ENCODE measurements around the gene TEX44.

The TEX44 gene

DNA sequence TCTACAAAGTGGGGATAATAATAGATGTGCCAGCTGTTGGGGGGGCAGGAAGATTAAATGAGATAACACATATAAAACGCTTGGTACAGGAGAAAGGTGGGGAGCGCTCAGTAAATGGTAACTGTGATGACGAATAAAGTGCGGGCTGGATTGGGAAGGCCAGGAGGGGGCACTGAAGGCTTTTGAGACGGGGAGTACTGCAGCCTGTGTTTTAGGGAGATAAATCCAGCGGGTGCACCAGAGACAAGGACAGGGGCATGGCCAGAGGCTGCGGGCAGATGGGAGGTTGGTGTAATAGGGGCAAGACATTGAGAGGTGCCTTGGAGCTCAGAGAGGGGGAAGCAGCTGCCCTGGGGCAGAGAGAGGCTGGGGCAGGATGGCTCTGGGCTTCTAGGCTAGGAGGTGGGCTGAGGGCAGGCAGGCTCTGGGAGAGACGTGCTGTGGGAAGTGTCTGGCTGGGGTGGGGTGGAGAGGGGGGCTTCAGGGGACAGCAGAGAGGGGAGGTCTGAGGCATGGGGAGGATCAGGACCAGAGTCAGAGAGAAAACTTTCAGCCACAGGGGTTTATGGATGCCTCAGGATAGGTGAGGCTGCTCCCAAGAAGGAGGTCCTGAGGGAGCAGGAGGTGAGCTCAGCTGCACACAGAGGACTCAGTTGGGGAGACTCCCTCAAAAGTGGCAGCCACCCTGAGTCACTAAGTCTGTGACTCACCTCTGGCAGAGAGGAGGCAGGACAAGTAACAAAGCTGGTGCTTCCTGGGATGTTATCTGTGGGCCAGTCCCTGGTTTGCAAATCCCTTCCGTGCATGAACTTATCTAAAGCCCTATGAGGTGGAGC, 18.8 kb downstream of the TEX44 start:
- no peak overlapping the region for H3K9ac ChIP-seq (ENCODE audit: low read depth, low read length)
- peaks cover 35% of the 10 kb centered on the region for H3K4me1 ChIP-seq (ENCODE audit: control insufficient read depth, insufficient read depth, low read length)
- H3K9me3 ChIP-seq (ENCODE audit: control insufficient read depth, insufficient read depth, low read length): no peaks in the 10 kb centered on the region
- H3K4me3 ChIP-seq (ENCODE audit: low read depth, low read length): peak overlapping the region; percentile 25; the same call in 1 of the 2 replicates
- no peaks in the 10 kb centered on the region for H3K27me3 ChIP-seq (ENCODE audit: control insufficient read depth, insufficient read depth, low read length)
- H3K27ac ChIP-seq (ENCODE audit: low read depth, low read length): peak overlapping the region; percentile 86
- H3K36me3 ChIP-seq (ENCODE audit: control insufficient read depth, insufficient read depth, low read length): no peaks in the 10 kb centered on the region

DNA sequence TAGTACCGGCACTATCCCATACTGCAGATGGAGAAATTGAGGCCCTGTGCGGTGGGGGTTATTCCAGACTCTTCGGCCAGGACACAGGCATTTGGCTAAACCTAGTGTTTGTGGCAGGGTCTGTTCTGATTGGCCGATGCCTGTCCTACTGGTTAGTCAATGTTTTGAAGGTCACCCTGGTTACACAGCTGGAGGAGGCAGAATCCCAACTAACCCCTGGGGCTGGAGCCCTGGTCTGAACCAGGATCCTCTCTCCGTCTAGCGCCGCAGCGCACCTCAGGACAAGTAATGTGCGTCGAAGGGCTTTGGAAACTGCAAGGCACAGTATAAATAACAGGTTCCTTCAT, 19.4 kb downstream of the TEX44 start:
- H3K27ac ChIP-seq (ENCODE audit: low read depth, low read length): peak overlapping the region; percentile 86
- no peaks in the 10 kb centered on the region for H3K9me3 ChIP-seq (ENCODE audit: control insufficient read depth, insufficient read depth, low read length)
- no peaks in the 10 kb centered on the region for H3K36me3 ChIP-seq (ENCODE audit: control insufficient read depth, insufficient read depth, low read length)
- peaks cover 35% of the 10 kb centered on the region for H3K4me1 ChIP-seq (ENCODE audit: control insufficient read depth, insufficient read depth, low read length)
- H3K27me3 ChIP-seq (ENCODE audit: control insufficient read depth, insufficient read depth, low read length): no peaks in the 10 kb centered on the region
- H3K4me3 ChIP-seq (ENCODE audit: low read depth, low read length): peak overlapping the region; percentile 25; the same call in 1 of the 2 replicates
- peak overlapping the region; percentile 57 for H3K9ac ChIP-seq (ENCODE audit: low read depth, low read length)

GRCh38 chr2:231612456-231613330, 20.0 kb downstream of the TEX44 start:
- no peaks in the 10 kb centered on the region for H3K27me3 ChIP-seq (ENCODE audit: control insufficient read depth, insufficient read depth, low read length)
- peaks cover 37% of the 10 kb centered on the region for H3K4me1 ChIP-seq (ENCODE audit: control insufficient read depth, insufficient read depth, low read length)
- peak overlapping the region; percentile 25; the same call in 1 of the 2 replicates for H3K4me3 ChIP-seq (ENCODE audit: low read depth, low read length)
- H3K9me3 ChIP-seq (ENCODE audit: control insufficient read depth, insufficient read depth, low read length): no peaks in the 10 kb centered on the region
- no peaks in the 10 kb centered on the region for H3K36me3 ChIP-seq (ENCODE audit: control insufficient read depth, insufficient read depth, low read length)
- H3K27ac ChIP-seq (ENCODE audit: low read depth, low read length): peak overlapping the region; percentile 99
- peak overlapping the region; percentile 88 for H3K9ac ChIP-seq (ENCODE audit: low read depth, low read length)

- peak overlapping the region; percentile 99 for H3K27ac ChIP-seq (ENCODE audit: low read depth, low read length)
Observed at GRCh38 chr2:231613331-231613662, 20.6 kb downstream of the TEX44 start.

GRCh38 chr2:231613663-231614558, 21.2 kb downstream of the TEX44 start:
- H3K9ac ChIP-seq (ENCODE audit: low read depth, low read length): peak overlapping the region; percentile 91
- no peaks in the 10 kb centered on the region for H3K36me3 ChIP-seq (ENCODE audit: control insufficient read depth, insufficient read depth, low read length)

More at GRCh38 chr2:231613331-231613662, 20.6 kb downstream of the TEX44 start:
- H3K36me3 ChIP-seq (ENCODE audit: control insufficient read depth, insufficient read depth, low read length): no peaks in the 10 kb centered on the region
- no peaks in the 10 kb centered on the region for H3K9me3 ChIP-seq (ENCODE audit: control insufficient read depth, insufficient read depth, low read length)
- H3K27me3 ChIP-seq (ENCODE audit: control insufficient read depth, insufficient read depth, low read length): no peaks in the 10 kb centered on the region
- peak overlapping the region; percentile 88 for H3K9ac ChIP-seq (ENCODE audit: low read depth, low read length)
- peak overlapping the region; percentile 60 for H3K4me3 ChIP-seq (ENCODE audit: low read depth, low read length)
- H3K4me1 ChIP-seq (ENCODE audit: control insufficient read depth, insufficient read depth, low read length): peaks cover 39% of the 10 kb centered on the region

DNA sequence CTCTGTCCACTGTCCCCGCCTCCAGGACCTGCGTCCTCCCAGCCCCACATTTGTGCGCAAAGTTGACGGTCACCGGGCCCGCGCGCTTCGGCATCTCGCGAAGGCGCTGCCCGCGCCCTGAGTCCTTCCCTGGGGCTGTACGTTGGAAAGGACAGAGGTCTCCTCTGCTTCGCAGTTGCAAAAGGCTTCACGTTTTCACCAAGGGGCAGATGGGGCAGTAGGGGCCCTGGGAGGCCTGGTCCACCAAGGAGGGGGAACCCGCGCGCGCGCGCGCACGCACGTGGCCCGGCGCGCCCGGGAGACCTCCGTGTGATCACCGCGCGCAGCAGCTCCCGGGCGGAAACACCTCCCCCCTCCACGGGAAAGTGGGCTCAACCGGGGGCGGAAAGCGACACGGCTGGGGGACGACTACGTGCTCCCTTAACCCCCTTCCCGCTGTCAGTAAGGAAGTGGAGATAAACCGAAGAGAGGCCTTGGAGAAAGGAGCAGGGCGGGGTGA, 21.9 kb downstream of the TEX44 start:
- Histone ChIP-seq H3K4me1 (ENCODE audit: control insufficient read depth, insufficient read depth, low read length) (peaks cover 39% of the 10 kb centered on the region), H3K4me3 (ENCODE audit: low read depth, low read length) (peak overlapping the region; percentile 60), H3K27ac (ENCODE audit: low read depth, low read length) (peak overlapping the region; percentile 99), H3K36me3 (ENCODE audit: control insufficient read depth, insufficient read depth, low read length) (no peaks in the 10 kb centered on the region), H3K9ac (ENCODE audit: low read depth, low read length) (peak overlapping the region; percentile 91), H3K27me3 (ENCODE audit: control insufficient read depth, insufficient read depth, low read length) (no peaks in the 10 kb centered on the region), H3K9me3 (ENCODE audit: control insufficient read depth, insufficient read depth, low read length) (no peaks in the 10 kb centered on the region)

More at GRCh38 chr2:231613663-231614558, 21.2 kb downstream of the TEX44 start:
- H3K9me3 ChIP-seq (ENCODE audit: control insufficient read depth, insufficient read depth, low read length): no peaks in the 10 kb centered on the region
- H3K27ac ChIP-seq (ENCODE audit: low read depth, low read length): peak overlapping the region; percentile 99
- H3K27me3 ChIP-seq (ENCODE audit: control insufficient read depth, insufficient read depth, low read length): no peaks in the 10 kb centered on the region
- H3K4me1 ChIP-seq (ENCODE audit: control insufficient read depth, insufficient read depth, low read length): peaks cover 39% of the 10 kb centered on the region
- peak overlapping the region; percentile 60 for H3K4me3 ChIP-seq (ENCODE audit: low read depth, low read length)

DNA sequence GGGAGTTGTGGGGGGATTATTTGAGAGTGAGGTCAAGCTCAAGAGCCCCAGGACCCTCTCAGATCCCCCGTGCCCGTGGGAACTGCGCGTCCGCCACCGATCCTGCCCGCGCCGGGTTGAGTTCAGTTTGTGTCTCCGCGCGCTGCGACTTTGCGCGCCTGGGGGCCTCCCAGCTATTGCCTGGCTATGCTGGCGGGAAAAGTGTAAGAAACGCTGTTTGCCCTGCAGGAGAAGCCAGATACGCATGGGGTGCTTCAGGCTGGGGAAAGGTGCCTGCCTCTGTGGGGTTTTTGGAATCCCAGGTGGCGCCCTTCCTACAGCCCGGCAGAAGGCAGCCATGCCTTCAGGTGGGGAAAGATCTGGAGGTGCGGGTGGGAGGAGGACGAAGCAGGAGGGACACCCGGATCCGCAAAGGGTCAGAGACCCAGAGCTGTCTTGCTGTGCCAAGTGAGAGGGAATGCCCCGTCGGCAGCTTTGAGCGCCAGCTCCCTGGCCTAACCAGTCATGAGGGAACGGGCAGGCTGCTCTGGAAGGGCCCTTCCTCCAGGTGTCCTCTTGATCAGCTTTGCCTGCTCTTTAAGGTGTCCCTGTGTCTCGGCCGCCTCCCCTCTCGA, 22.5 kb downstream of the TEX44 start:
- Histone ChIP-seq H3K9ac (ENCODE audit: low read depth, low read length) (peak overlapping the region; percentile 91), H3K27ac (ENCODE audit: low read depth, low read length) (peak overlapping the region; percentile 99), H3K9me3 (ENCODE audit: control insufficient read depth, insufficient read depth, low read length) (no peaks in the 10 kb centered on the region), H3K4me3 (ENCODE audit: low read depth, low read length) (peak overlapping the region; percentile 60), H3K36me3 (ENCODE audit: control insufficient read depth, insufficient read depth, low read length) (no peaks in the 10 kb centered on the region), H3K27me3 (ENCODE audit: control insufficient read depth, insufficient read depth, low read length) (no peaks in the 10 kb centered on the region), H3K4me1 (ENCODE audit: control insufficient read depth, insufficient read depth, low read length) (peaks cover 39% of the 10 kb centered on the region)

GRCh38 chr2:231616296-231616695, 23.6 kb downstream of the TEX44 start:
- H3K9me3 ChIP-seq (ENCODE audit: control insufficient read depth, insufficient read depth, low read length): no peaks in the 10 kb centered on the region
- H3K4me1 ChIP-seq (ENCODE audit: control insufficient read depth, insufficient read depth, low read length): peaks cover 49% of the 10 kb centered on the region
- no peaks in the 10 kb centered on the region for H3K27me3 ChIP-seq (ENCODE audit: control insufficient read depth, insufficient read depth, low read length)
- no peak overlapping the region for H3K4me3 ChIP-seq (ENCODE audit: low read depth, low read length)
- H3K9ac ChIP-seq (ENCODE audit: low read depth, low read length): no peak overlapping the region
- no peak overlapping the region for H3K27ac ChIP-seq (ENCODE audit: low read depth, low read length)
- H3K36me3 ChIP-seq (ENCODE audit: control insufficient read depth, insufficient read depth, low read length): no peaks in the 10 kb centered on the region

DNA sequence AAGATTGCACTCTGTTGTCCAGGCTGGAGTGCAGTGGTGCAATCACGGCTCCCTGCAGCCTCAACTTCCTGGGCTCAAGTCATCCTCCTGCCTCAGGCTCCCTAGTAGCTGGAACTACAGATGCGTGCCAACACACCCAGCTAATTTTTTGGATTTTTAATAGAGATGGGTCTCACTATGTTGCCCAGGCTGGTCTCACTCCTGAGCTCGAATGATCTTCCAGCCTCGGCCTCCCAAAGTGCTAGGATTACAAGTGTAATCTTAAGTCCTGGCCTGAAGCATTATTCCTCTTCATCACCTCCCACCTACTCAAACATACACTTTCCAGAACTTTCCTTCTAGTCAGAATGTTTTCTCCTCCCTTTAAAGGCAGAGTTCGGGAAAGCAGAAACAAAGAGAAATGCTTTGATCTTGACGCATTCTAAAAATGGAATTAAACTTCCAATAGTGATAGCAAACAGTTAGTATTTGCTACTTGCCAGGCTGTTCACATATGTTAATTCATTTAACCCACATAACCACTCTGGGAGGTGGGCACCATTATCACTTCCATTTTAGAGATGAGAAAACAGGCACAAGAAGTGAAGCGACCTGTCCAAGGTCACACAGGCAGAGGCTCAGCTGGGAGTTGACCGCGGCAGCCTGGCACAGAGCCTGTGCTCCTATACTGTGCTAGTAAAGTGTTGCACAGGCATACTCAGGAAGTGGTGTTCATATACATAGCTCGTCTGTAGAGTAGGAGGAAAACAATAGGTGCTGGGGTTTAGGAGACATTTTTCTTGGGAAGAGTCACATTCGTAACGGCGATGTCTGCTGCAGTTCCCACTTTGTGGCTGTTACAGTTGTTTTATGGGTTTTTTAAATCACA, 24.6 kb downstream of the TEX44 start:
- Histone ChIP-seq H3K27ac (ENCODE audit: low read depth, low read length) (no peak overlapping the region), H3K9ac (ENCODE audit: low read depth, low read length) (no peak overlapping the region), H3K27me3 (ENCODE audit: control insufficient read depth, insufficient read depth, low read length) (no peaks in the 10 kb centered on the region), H3K36me3 (ENCODE audit: control insufficient read depth, insufficient read depth, low read length) (no peaks in the 10 kb centered on the region), H3K4me1 (ENCODE audit: control insufficient read depth, insufficient read depth, low read length) (peaks cover 41% of the 10 kb centered on the region), H3K4me3 (ENCODE audit: low read depth, low read length) (no peak overlapping the region), H3K9me3 (ENCODE audit: control insufficient read depth, insufficient read depth, low read length) (no peaks in the 10 kb centered on the region)

Measured in HUES48 (cell line).